Measurements from ENCODE around the gene SHKBP1. TPM values are rescaled to one million over a fixed set of nuclear protein-coding genes. Genes with fewer than 3 reads are reported as not detected.

SHKBP1 gene
- total and polyA plus RNA-seq, 7 donors = 12.4 to 21.7 (median 17.2) TPM

GRCh38 chr19:40553885-40554857, 22.5 kb upstream of the SHKBP1 start:
- intact Hi-C loops (cut with DNase I) = loop anchor here in 1 of 2 donors (5.0 kb wide), 1 partner anchor 43 kb away; no protein-coding TSS in a partner anchor
- ATAC-seq (no peak), DNase-seq (no peak)
- H3K4me3 ChIP-seq = no peak overlapping the region
- H3K36me3 ChIP-seq (ENCODE audit: insufficient read depth in 1 of 2, low read depth in 1 of 2) = no peaks in the 10 kb centered on the region
- H3K27me3 ChIP-seq (ENCODE audit: insufficient read depth in 3 of 3, low read length in 2 of 3) = peaks cover 0 to 26% (median 6%) of the 10 kb centered on the region in 3 donors
- TF ChIP-seq CTCF (IDR thresholded peaks at IDR 0.05) = no peak
- no peaks in the 10 kb centered on the region for H3K9me3 ChIP-seq
- WGBS, 3 donors = 19 to 30% (median 25%) methylated on average over 53 to 69 of the region's 69 CpGs
- H3K4me1 ChIP-seq = no peaks in the 10 kb centered on the region
- H3K27ac ChIP-seq = no peak overlapping the region

- H3K27me3 ChIP-seq (ENCODE audit: insufficient read depth in 3 of 3, low read length in 2 of 3) = peaks cover 0 to 22% (median 9%) of the 10 kb centered on the region in 3 donors
- intact Hi-C loops (cut with DNase I) = loop anchor here in 1 of 2 donors (5.0 kb wide), 1 partner anchor 1564 kb away; no protein-coding TSS in a partner anchor
Observed at GRCh38 chr19:40555978-40556689, 20.5 kb upstream of the SHKBP1 start.

GRCh38 chr19:40556953-40557530, 19.6 kb upstream of the SHKBP1 start:
- WGBS, 3 donors = 77 to 84% (median 82%) methylated on average over 24 of the region's 24 CpGs
- Histone ChIP-seq H3K9me3 (no peaks in the 10 kb centered on the region), H3K36me3 (ENCODE audit: insufficient read depth in 1 of 2, low read depth in 1 of 2) (no peaks in the 10 kb centered on the region), H3K4me3 (no peak overlapping the region), H3K27ac (no peak overlapping the region), H3K27me3 (ENCODE audit: insufficient read depth in 3 of 3, low read length in 2 of 3) (peaks cover 0 to 22% (median 9%) of the 10 kb centered on the region in 3 donors), H3K4me1 (no peaks in the 10 kb centered on the region)
- DNase-seq (no peak), ATAC-seq (no peak)
- intact Hi-C loops (cut with DNase I) = loop anchor here in 1 of 2 donors (5.0 kb wide), 1 partner anchor 1565 kb away; no protein-coding TSS in a partner anchor
- TF ChIP-seq CTCF (IDR thresholded peaks at IDR 0.05) = no peak

More at GRCh38 chr19:40555978-40556689, 20.5 kb upstream of the SHKBP1 start:
- ATAC-seq = no peak
- 81 to 87% (median 86%) methylated on average over 17 of the region's 17 CpGs for WGBS, 3 donors
- no peak for TF ChIP-seq CTCF (IDR thresholded peaks at IDR 0.05)
- no peaks in the 10 kb centered on the region for H3K4me1 ChIP-seq
- no peak overlapping the region for H3K4me3 ChIP-seq
- H3K27ac ChIP-seq = no peak overlapping the region
- H3K9me3 ChIP-seq = no peaks in the 10 kb centered on the region
- H3K36me3 ChIP-seq (ENCODE audit: insufficient read depth in 1 of 2, low read depth in 1 of 2) = no peaks in the 10 kb centered on the region
- no peak for DNase-seq

GRCh38 chr19:40559394-40559793, 17.3 kb upstream of the SHKBP1 start:
- Histone ChIP-seq H3K36me3 (ENCODE audit: insufficient read depth in 1 of 2, low read depth in 1 of 2) (no peaks in the 10 kb centered on the region), H3K27ac (no peak overlapping the region), H3K4me3 (no peak overlapping the region), H3K9me3 (no peaks in the 10 kb centered on the region), H3K4me1 (no peaks in the 10 kb centered on the region), H3K27me3 (ENCODE audit: insufficient read depth in 3 of 3, low read length in 2 of 3) (peaks cover 0 to 15% (median 4%) of the 10 kb centered on the region in 3 donors)
- DNase-seq (no peak), ATAC-seq (no peak)
- no peak for TF ChIP-seq CTCF (IDR thresholded peaks at IDR 0.05)
- intact Hi-C loops (cut with DNase I) = loop anchor here in 1 of 2 donors (5.0 kb wide), 1 partner anchor 1567 kb away; no protein-coding TSS in a partner anchor
- WGBS, 3 donors = 71 to 91% (median 87%) methylated on average over 3 of the region's 3 CpGs
